ENCODE results near the gene MIA2.
A peak's percentile ranks its signal among the peaks of the same experiment; 100 is the strongest.

The MIA2 gene

DNA sequence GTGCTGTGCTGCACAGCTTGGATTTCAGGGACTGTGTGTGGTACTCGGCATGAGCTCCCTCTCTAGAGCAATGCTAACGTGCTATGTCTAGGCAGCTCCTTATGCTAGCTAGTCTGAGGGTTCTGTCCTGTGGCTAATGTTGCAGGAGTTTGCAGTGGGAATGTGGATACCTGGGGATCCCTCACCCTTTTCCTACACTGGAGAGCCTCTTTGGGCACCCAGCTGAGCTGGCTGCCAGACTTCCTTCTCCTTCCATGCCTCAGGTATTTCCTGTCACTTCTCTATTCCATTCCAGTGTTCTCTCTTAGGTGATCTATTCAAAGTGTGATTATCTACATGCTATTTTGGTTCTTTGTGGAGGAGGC lies 133.7 kb downstream of the MIA2 start:
- FAIRE-seq (no peak), DNase-seq (ENCODE audit: insufficient read length, low spot score) (no peak)
- TF ChIP-seq, protein P1, sequence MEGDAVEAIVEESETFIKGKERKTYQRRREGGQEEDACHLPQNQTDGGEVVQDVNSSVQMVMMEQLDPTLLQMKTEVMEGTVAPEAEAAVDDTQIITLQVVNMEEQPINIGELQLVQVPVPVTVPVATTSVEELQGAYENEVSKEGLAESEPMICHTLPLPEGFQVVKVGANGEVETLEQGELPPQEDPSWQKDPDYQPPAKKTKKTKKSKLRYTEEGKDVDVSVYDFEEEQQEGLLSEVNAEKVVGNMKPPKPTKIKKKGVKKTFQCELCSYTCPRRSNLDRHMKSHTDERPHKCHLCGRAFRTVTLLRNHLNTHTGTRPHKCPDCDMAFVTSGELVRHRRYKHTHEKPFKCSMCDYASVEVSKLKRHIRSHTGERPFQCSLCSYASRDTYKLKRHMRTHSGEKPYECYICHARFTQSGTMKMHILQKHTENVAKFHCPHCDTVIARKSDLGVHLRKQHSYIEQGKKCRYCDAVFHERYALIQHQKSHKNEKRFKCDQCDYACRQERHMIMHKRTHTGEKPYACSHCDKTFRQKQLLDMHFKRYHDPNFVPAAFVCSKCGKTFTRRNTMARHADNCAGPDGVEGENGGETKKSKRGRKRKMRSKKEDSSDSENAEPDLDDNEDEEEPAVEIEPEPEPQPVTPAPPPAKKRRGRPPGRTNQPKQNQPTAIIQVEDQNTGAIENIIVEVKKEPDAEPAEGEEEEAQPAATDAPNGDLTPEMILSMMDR (IDR thresholded peaks at IDR 0.05; ENCODE audit: insufficient read depth, missing control alignments), result no peak

DNA sequence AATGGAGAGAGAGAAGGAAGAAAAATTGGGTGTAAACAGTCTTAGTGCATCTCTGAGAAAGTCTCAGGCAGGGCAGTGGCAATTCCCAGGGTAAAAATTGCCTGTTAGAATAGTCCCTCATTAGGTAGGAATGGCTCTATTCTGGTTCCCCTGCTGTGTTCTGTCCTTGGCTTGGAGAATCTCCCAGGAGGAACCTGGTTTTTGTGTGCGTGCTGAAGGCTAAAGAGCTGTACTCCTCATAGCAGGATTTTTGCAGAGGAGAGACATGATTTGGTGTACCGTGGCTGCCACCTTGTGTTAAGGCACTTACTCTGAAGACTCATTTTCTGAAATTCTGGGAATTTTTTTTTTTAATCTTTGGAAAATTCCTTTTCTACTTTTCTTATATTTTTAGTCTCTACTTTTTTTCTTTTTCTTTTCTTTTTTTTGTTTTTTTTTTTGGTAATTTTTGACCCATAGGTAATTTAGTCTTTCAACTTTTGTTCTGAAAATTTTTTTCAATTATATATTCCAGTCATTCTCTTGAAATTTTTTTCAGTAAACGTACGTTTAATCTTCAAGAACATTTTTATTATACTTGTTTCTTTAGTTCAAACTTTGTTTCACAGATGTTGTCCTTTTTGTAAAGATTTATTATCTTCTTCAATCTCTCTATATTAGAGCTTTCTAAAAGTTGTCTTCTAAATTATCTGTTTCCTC lies 134.7 kb downstream of the MIA2 start:
- TF ChIP-seq, protein P1 (IDR thresholded peaks at IDR 0.05; ENCODE audit: insufficient read depth, missing control alignments), result peak; percentile 77
- FAIRE-seq, result no peak
- DNase-seq (ENCODE audit: insufficient read length, low spot score), result peak; percentile 28

DNA sequence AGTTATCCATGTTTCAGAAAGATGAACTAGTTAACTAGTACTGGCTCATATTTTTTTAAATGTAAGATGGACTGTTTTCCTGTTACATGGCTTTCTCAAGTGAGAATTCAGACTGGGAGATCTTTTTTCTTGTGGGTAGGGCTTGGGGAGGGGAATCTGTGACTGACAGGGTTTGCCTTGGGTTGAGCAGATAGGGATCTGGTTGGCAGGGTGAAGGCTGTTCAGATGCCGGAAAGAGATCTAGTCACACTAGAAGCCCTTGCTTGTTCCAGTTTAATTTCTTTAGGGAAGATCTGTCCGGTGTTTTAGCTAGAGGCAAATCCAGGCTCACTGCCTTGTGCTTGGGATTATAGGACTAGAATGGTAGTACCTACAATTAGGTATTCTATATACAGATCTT lies 135.3 kb downstream of the MIA2 start:
- no peak for DNase-seq (ENCODE audit: insufficient read length, low spot score)
- no peak for FAIRE-seq
- TF ChIP-seq, protein P1 (IDR thresholded peaks at IDR 0.05; ENCODE audit: insufficient read depth, missing control alignments), result no peak

DNA sequence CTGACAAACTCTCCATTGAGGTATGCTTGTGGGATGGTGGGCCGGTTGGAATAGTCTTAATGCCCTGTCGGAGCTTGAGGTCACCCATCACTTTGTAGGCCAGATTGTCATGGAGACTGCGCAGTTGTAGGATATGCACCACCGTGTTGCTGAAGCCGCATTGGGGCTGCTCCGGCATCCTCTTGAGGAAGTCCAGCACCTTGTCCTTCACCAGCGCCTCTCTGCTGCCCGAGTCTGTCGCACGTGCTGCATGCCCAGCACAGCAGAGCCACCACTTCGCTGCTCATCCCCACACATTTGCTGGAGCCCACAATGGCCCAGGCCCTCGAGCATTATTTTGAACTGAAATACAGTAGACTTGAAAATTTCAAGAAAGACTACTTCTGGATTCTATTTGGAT lies 136.7 kb downstream of the MIA2 start:
- TF ChIP-seq, protein P1 (IDR thresholded peaks at IDR 0.05; ENCODE audit: insufficient read depth, missing control alignments), result no peak
- FAIRE-seq, result no peak
- no peak for DNase-seq (ENCODE audit: insufficient read length, low spot score)

DNA sequence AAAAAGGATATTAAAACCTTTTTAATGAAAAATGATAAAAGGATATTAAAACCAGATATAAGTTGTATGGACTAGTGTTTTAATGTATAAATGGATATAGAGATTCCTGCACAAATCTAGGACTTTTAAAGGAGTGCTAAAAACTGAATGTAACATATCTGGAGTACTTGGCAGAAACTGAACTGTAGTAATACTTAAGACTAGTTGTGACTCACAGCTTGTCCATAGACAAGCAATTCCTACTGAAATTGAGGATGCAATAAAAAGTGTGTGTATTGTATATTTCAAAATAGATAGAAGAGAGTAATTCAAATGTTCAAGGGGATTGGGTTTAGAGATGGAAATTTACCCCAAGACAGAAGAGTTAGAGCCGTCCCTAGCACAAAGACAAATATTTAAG lies 138.9 kb downstream of the MIA2 start:
- no peak for DNase-seq (ENCODE audit: insufficient read length, low spot score)
- TF ChIP-seq, protein P1 (IDR thresholded peaks at IDR 0.05; ENCODE audit: insufficient read depth, missing control alignments), result no peak
- no peak for FAIRE-seq

DNA sequence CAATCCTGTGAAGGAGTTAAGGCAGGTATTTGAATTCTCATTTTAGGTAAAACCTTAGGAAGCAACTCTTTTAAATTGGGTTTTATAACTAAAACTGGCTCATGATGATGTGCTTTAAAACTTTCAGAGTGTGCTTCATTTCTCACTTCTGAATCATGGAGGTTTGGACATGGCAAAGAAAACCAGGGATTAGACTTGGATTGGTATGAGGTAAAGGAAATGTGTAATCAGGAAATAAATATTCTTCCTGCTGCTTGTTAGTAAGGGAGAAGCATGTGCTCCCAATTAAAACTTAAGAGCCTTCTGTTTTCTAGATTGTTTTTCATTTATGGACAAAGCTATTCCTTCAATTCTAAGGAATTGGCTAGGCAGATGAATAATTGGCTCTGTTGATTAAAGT lies 141.1 kb downstream of the MIA2 start:
- DNase-seq (ENCODE audit: insufficient read length, low spot score) (no peak), FAIRE-seq (no peak)
- TF ChIP-seq, protein P1 (IDR thresholded peaks at IDR 0.05; ENCODE audit: insufficient read depth, missing control alignments), result no peak

DNA sequence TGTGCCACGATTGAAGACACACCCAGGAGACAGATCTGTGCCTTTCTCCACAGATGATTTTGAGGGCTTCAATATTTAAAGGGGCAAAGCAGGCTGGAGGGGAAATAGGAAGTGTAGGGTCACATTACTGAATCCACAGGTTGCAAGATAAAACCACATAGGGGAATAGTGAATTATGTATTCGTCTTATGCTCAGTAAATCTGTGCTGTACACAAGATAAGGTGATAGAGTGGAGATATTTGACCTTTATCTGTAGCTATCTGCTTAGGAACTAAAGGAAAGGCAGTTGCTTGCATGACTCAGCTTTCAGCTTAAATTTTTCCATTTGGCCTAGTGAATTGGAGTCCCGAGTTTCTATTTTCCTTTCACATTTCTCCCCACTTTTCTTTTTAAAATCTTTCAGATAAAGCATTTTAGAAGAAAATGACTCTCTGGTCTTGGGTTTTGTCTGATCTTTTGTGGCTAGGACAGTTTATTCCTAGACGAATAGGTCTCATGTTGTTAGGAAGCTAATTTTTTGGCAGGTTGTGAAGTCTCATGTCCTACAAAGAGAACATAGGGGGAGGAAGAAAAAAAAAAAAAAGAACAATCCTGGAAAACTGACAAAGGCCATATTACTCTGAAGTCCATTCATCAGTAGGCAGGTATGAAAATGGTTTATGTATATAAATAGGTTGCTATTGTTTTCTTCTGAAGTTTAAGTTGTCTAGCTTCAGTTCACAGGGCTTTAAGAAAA lies 143.1 kb downstream of the MIA2 start:
- DNase-seq (ENCODE audit: insufficient read length, low spot score), result no peak
- no peak for FAIRE-seq
- TF ChIP-seq, protein P1 (IDR thresholded peaks at IDR 0.05; ENCODE audit: insufficient read depth, missing control alignments), result no peak

Data from D721Med (cell line).